ENCODE data around the gene GPER1.
"Not testable (repeated sequence)": the region's sequence is repeated elsewhere in the genome, so short reads cannot be mapped to it uniquely, and the experiment has no call there.

Gene GPER1

DNA sequence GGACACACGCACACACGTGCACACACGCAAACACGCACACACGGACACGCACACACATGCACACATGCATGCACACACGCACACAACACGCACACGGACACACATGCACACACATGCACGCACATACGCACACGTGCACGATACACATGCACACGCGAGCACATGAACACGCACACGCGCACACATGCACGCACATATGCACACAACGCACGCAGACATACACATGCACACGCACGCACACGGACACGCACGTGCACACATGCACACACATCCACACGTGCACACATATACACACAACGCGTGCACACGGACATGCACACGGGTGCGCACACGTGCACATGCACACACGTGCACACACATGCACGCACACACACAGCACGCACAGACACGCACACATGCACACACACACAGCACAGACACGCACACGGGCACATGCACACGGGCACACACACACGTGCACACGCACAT, 17.3 kb upstream of the GPER1 start:
- no peaks in the 10 kb centered on the region for H3K36me3 ChIP-seq (ENCODE audit: control insufficient read depth, insufficient read depth, low read length)

DNA sequence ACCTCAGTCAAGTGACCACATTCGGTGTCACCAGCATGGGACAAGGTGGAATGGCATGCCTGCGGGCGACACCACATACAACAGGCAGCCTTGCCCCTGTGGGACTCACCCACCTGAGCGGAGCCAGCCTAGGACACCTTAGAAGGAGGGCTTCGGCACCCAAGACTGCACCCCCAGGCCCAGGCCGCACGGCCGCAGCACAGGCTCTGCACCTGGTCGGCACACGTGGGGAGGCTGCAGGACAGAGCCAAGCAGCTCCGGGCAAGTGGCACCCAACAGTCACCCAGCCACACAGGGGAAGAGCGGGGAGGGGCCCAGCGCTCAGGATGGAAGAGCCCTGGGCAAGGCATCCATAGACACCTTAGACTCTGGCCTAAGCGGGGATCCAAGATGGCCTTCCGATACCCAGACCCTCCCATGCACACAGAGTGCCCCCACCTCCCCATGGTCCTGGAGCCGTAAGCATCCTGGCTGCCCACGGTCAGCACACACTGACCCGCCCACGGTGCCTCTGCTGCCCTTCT, 16.1 kb upstream of the GPER1 start:
- Histone ChIP-seq H3K4me3 (ENCODE audit: insufficient read depth, low read depth, low read length) (no peak overlapping the region), H3K36me3 (ENCODE audit: control insufficient read depth, insufficient read depth, low read length) (no peaks in the 10 kb centered on the region), H3K27me3 (ENCODE audit: control insufficient read depth, insufficient read depth, low read length, poor library complexity, severe bottlenecking) (no peaks in the 10 kb centered on the region), H3K27ac (ENCODE audit: insufficient read depth, low read depth, low read length, poor library complexity, severe bottlenecking) (no peak overlapping the region), H3K9me3 (ENCODE audit: control insufficient read depth, low read length) (no peaks in the 10 kb centered on the region), H3K4me1 (ENCODE audit: control insufficient read depth, insufficient read depth, low read length) (peaks cover 6% of the 10 kb centered on the region)
- WGBS, 2 experiments = 95 to 96% methylated on average over 19 of the region's 19 CpGs

More for the DNA sequence above, 17.3 kb upstream of the GPER1 start:
- WGBS, 2 experiments = 93 to 94% methylated on average over 42 of the region's 42 CpGs
- no peaks in the 10 kb centered on the region for H3K27me3 ChIP-seq (ENCODE audit: control insufficient read depth, insufficient read depth, low read length, poor library complexity, severe bottlenecking)
- no peak overlapping the region for H3K4me3 ChIP-seq (ENCODE audit: insufficient read depth, low read depth, low read length)
- H3K4me1 ChIP-seq (ENCODE audit: control insufficient read depth, insufficient read depth, low read length) = peaks cover 8% of the 10 kb centered on the region
- no peaks in the 10 kb centered on the region for H3K9me3 ChIP-seq (ENCODE audit: control insufficient read depth, low read length)
- H3K27ac ChIP-seq (ENCODE audit: insufficient read depth, low read depth, low read length, poor library complexity, severe bottlenecking) = no peak overlapping the region

DNA sequence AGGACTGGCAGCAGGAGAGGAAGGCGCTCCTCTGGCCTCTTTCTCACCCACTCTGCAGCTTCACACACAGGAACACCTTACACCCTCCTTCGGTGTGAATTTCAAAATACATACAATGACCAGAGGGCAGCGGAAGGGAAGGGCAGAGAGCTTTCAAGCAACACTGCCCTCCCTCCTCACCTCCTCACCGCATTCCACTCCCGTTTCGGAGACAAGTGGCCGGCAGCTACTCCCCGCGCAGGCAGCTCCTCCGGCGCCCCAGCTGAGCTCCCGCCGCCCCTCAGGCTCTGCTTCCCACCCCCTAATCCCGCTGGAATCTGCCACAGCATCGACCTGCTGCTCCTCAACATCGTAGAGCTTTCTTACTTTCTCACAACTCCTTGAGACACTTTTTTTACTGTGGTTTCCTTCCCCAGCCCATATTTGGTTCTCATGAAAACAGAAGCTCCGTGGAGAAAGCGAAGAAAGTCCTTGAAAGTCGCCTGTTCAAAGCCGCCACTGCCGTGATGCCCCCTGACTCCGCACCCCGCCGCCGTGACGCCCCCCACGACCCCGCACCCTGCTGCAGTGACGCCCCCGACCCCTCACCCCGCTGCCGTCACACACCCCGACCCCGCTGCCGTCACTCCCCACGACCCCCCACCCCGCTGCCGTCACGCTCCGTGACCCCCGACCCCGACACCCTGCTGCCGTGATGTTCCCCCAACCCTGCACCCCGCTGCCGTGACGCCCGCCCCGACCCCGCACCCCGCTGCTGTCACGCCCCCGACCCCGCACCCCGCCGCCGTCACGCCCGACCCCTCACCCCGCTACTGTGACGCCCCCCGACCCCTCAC, 14.6 kb upstream of the GPER1 start:
- H3K36me3 ChIP-seq (ENCODE audit: control insufficient read depth, insufficient read depth, low read length) = no peaks in the 10 kb centered on the region
- H3K27ac ChIP-seq (ENCODE audit: insufficient read depth, low read depth, low read length, poor library complexity, severe bottlenecking) = peak overlapping the region; percentile 55
- no peaks in the 10 kb centered on the region for H3K27me3 ChIP-seq (ENCODE audit: control insufficient read depth, insufficient read depth, low read length, poor library complexity, severe bottlenecking)
- H3K4me1 ChIP-seq (ENCODE audit: control insufficient read depth, insufficient read depth, low read length) = peaks cover 6% of the 10 kb centered on the region
- H3K9me3 ChIP-seq (ENCODE audit: control insufficient read depth, low read length) = no peaks in the 10 kb centered on the region
- no peak overlapping the region for H3K4me3 ChIP-seq (ENCODE audit: insufficient read depth, low read depth, low read length)
- 75 to 78% methylated on average over 40 to 48 of the region's 61 CpGs for WGBS, 2 experiments

DNA sequence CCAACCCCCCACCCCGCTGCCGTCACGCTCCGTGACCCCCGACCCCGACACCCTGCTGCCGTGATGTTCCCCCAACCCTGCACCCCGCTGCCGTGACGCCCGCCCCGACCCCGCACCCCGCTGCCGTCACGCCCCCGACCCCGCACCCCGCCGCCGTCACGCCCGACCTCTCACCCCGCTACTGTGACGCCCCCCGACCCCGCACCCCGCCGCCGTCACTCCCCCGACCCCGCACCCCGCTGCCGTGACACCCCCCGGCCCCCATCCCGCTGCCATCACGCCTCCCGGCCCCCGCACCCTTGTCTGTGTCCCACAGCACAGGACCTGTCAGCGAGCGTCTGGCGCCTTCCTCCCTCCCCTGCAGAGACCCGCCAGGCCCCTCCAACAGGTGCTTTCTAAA, 13.9 kb upstream of the GPER1 start:
- H3K27me3 ChIP-seq (ENCODE audit: control insufficient read depth, insufficient read depth, low read length, poor library complexity, severe bottlenecking); H3K36me3 ChIP-seq (ENCODE audit: control insufficient read depth, insufficient read depth, low read length); H3K9me3 ChIP-seq (ENCODE audit: control insufficient read depth, low read length); H3K27ac ChIP-seq (ENCODE audit: insufficient read depth, low read depth, low read length, poor library complexity, severe bottlenecking); H3K4me3 ChIP-seq (ENCODE audit: insufficient read depth, low read depth, low read length); H3K4me1 ChIP-seq (ENCODE audit: control insufficient read depth, insufficient read depth, low read length): not testable (repeated sequence)
- WGBS, 2 experiments = 93 to 95% methylated on average over 24 to 28 of the region's 43 CpGs

DNA sequence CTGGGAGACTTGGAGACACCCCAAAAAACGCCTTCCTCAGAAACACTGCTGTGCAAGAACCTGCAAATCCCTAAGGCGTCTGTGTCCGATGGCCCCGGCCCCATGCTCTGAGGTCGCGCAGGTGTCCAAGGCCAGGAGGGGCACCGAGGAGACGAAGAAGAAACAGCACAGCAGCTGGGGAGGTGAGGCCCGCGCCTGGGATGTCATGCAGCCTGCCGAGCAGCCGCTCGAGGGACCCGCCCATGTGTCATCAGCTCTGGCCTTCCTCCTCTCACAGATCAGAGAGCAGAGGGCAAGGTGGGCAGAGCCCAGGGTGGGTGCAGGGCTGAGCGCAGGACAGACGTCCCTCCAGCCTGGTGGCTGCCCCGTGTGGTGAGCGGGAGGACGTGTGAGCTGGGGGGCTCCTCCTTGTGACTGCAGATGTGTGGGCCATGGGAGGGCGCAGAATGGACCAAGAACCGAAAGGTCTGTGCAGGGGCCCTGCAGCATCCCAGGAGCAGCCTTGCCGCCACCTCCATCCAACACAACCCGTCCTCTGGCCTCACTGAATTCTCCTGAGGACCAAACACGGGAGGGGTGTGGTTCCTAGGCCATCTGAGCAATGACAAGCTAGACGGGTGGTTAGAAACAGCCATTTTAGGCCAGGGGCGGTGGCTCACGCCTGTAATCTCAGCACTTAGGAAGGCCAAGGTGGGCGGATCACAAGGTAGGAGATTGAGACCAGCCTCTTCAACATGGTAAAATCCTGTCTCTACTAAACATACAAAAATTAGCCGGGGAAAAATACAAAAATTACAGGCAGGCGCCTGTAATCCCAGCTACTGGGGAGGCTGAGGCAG, 13.1 kb upstream of the GPER1 start:
- no peak overlapping the region for H3K4me3 ChIP-seq (ENCODE audit: insufficient read depth, low read depth, low read length)
- peaks cover 6% of the 10 kb centered on the region for H3K4me1 ChIP-seq (ENCODE audit: control insufficient read depth, insufficient read depth, low read length)
- 82 to 86% methylated on average over 30 of the region's 30 CpGs for WGBS, 2 experiments
- H3K27ac ChIP-seq (ENCODE audit: insufficient read depth, low read depth, low read length, poor library complexity, severe bottlenecking) = no peak overlapping the region
- H3K27me3 ChIP-seq (ENCODE audit: control insufficient read depth, insufficient read depth, low read length, poor library complexity, severe bottlenecking) = no peaks in the 10 kb centered on the region
- no peaks in the 10 kb centered on the region for H3K9me3 ChIP-seq (ENCODE audit: control insufficient read depth, low read length)
- no peaks in the 10 kb centered on the region for H3K36me3 ChIP-seq (ENCODE audit: control insufficient read depth, insufficient read depth, low read length)

DNA sequence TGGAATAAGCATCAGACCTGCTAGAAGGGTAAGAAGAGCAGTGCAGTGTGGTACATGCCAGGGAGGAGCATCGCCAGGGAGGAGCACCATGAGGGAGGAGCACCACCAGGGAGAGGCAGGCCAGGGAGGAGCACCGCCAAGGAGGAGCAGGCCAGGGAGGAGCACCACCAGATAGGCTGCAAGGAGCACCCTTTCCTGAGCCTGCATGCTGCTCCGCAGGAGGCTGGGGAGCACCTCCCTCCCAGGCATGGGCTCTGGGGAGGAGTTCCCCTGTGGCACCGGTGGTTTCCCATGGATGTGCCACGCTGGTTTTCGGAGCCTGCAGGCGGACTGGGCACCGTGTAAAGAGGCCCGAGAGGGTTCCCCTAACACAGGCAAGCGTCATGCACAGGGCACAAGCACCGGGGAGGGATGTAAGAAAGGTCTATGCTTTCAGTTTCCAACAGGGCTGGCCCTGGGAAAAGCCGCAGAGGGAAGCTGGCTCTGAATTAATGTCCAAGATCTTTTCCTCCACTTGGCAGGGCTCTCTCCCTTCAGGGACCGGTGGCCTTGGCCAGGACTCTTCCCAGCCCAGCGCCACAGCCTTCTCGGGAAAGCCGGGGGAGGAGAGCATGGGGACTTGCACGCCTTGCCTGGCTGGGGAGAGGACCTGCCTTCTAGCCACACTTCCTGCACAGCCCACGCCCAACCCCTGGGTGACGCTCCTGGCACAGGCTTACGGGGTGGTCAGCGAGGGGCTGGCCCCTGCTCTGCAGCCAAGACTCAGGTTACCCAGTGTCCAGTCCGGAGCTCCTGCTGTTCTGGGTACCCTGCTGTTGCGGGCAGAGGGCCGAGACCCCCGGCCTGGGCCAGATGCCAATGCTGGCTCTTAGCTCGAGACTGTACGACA, 11.5 kb upstream of the GPER1 start:
- H3K36me3 ChIP-seq (ENCODE audit: control insufficient read depth, insufficient read depth, low read length) = no peaks in the 10 kb centered on the region
- 95 to 96% methylated on average over 27 of the region's 27 CpGs for WGBS, 2 experiments
- H3K9me3 ChIP-seq (ENCODE audit: control insufficient read depth, low read length) = no peaks in the 10 kb centered on the region
- no peak overlapping the region for H3K4me3 ChIP-seq (ENCODE audit: insufficient read depth, low read depth, low read length)
- no peaks in the 10 kb centered on the region for H3K27me3 ChIP-seq (ENCODE audit: control insufficient read depth, insufficient read depth, low read length, poor library complexity, severe bottlenecking)
- no peak overlapping the region for H3K27ac ChIP-seq (ENCODE audit: insufficient read depth, low read depth, low read length, poor library complexity, severe bottlenecking)
- H3K4me1 ChIP-seq (ENCODE audit: control insufficient read depth, insufficient read depth, low read length) = peaks cover 6% of the 10 kb centered on the region

DNA sequence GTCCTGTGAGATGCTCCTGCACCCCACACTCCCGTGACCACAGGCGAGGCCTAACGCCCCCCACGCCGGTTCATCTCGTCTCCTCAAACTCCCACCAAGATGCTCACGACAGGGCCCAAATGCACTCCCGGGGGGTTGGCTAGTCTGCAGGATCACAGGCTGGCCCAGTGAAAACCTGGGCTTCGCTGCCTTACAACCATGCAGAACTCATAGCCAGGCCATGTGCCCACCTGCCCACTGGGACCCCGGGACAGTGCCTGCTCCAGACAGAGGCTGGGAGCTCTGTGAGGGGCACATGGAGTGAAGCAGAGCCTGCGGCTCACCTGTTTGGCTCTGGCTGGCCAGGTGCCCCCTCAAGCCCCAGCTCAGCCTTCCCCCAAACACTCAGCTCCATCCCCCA, 9.4 kb upstream of the GPER1 start:
- no peaks in the 10 kb centered on the region for H3K27me3 ChIP-seq (ENCODE audit: control insufficient read depth, insufficient read depth, low read length, poor library complexity, severe bottlenecking)
- H3K27ac ChIP-seq (ENCODE audit: insufficient read depth, low read depth, low read length, poor library complexity, severe bottlenecking) = no peak overlapping the region
- H3K4me3 ChIP-seq (ENCODE audit: insufficient read depth, low read depth, low read length) = no peak overlapping the region
- H3K4me1 ChIP-seq (ENCODE audit: control insufficient read depth, insufficient read depth, low read length) = peaks cover 6% of the 10 kb centered on the region
- no peaks in the 10 kb centered on the region for H3K36me3 ChIP-seq (ENCODE audit: control insufficient read depth, insufficient read depth, low read length)
- no peaks in the 10 kb centered on the region for H3K9me3 ChIP-seq (ENCODE audit: control insufficient read depth, low read length)
- 94 to 95% methylated on average over 11 of the region's 11 CpGs for WGBS, 2 experiments

DNA sequence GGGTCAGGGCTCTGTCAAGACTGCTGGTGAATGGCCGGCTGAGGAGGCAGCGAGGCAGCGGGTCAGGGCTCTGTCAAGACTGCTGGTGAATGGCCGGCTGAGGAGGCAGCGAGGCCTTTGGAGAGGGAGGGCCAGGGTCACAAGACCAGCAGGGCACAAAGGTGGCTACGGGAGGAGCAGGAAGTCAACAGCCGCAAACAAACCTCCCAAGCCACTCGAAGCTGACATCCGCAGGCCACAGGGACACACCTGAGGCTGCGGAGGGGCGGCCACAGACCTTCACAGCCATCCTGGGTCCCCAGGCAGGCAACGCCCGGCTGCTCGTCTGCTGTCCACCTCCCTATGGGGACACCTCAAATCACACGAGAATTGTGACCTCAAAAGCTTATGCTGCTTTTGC, 8.9 kb upstream of the GPER1 start:
- no peak overlapping the region for H3K4me3 ChIP-seq (ENCODE audit: insufficient read depth, low read depth, low read length)
- no peaks in the 10 kb centered on the region for H3K36me3 ChIP-seq (ENCODE audit: control insufficient read depth, insufficient read depth, low read length)
- H3K9me3 ChIP-seq (ENCODE audit: control insufficient read depth, low read length) = no peaks in the 10 kb centered on the region
- no peaks in the 10 kb centered on the region for H3K27me3 ChIP-seq (ENCODE audit: control insufficient read depth, insufficient read depth, low read length, poor library complexity, severe bottlenecking)
- WGBS, 2 experiments = 81% methylated on average over 15 of the region's 15 CpGs
- H3K27ac ChIP-seq (ENCODE audit: insufficient read depth, low read depth, low read length, poor library complexity, severe bottlenecking) = no peak overlapping the region
- peaks cover 6% of the 10 kb centered on the region for H3K4me1 ChIP-seq (ENCODE audit: control insufficient read depth, insufficient read depth, low read length)

DNA sequence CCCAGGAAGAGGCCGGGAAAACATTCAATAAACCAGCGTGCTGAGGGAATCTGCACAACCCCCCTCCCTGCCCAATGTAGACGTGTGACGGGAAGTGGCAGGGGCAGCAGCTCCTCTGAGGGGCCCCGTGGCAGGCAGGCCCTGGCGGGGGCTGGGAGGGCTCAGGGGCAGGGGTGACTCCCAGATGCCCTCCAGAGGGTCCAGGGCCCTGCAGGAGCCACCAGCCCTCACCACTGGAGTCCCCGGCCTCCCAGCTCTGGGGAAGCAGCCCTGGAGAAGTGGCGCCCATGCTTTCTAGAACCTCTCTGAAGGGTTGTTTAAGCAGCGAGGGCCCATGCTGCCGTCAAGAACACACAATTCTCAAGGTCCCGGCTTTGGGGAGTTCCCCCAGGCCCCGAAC, 8.4 kb upstream of the GPER1 start:
- 91 to 93% methylated on average over 12 of the region's 12 CpGs for WGBS, 2 experiments
- Histone ChIP-seq H3K36me3 (ENCODE audit: control insufficient read depth, insufficient read depth, low read length) (no peaks in the 10 kb centered on the region), H3K27ac (ENCODE audit: insufficient read depth, low read depth, low read length, poor library complexity, severe bottlenecking) (no peak overlapping the region), H3K4me3 (ENCODE audit: insufficient read depth, low read depth, low read length) (no peak overlapping the region), H3K9me3 (ENCODE audit: control insufficient read depth, low read length) (no peaks in the 10 kb centered on the region), H3K4me1 (ENCODE audit: control insufficient read depth, insufficient read depth, low read length) (peaks cover 2% of the 10 kb centered on the region), H3K27me3 (ENCODE audit: control insufficient read depth, insufficient read depth, low read length, poor library complexity, severe bottlenecking) (no peaks in the 10 kb centered on the region)
